HG03060 (cell line): ENCODE data around the gene SCYL2.
A peak's percentile ranks its signal among the peaks of the same experiment; 100 is the strongest.
"Not testable (repeated sequence)": the region's sequence is repeated elsewhere in the genome, so short reads cannot be mapped to it uniquely, and the experiment has no call there.

ENCODE experiments used
- ATAC-seq: cut with Tn5 transposase; IDR thresholded peaks from one replicate; pipeline ENCODE4 v1.9.1; 2021; ENCODE audit warnings: low read depth, moderate number of reproducible peaks; ENCODE audit not compliant: unreplicated experiment

The SCYL2 gene

DNA sequence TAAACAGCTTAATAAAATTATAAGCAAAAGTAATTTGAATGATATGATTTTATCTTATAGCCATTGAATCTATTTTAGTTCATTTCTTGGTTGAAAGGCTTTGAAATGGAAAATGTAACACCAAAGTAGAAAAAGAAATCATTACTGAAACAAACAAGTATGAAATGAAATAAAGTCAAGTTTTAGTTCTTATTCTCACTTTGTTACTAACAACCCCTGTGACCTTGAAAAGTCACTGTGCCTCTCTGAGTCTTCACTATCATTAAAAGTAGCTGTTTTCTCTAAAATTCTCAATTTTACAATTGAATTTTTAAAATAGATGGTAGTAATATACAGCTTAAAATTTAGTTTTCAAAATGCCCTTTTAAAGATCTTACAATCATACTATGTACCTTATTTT is 57.5 kb downstream of the SCYL2 start:
- ATAC-seq, result no peak

DNA sequence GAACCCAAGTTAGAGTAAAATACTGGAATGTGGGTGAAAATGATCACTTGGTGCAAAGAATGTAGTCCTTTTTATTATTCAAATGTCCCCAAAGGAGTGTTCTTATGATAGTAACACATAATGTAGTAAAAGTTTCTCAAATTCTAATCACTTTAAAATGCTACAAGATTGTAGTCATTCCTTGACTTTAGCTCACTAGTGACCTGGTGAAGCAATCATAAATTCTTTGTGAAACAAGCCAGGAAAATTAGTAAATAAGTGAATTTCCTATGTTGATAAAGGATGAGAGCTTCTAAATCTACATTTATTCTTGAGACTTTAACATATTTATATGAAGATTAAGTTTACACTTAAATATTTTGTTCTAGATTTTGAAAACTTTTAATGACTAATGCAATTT is 59.2 kb downstream of the SCYL2 start:
- ATAC-seq, result no peak

DNA sequence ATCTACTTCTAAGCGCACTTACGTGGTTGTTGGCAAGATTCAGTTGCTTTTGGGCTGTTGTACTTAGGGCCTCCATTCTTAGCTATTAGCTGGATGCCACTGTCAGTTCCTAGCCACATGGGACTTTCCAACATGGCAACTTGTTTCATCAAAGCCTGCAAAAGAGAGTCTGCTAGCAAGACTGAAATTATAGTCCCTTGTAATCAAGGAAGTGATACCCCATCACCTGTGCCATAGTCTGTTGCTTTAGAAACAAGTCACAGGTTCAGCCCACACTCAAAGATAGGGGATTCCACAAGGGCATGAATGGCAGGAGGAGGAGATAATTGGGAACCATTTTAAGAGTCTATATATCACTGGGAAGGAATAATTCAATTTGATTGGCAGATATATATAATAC is 62.8 kb downstream of the SCYL2 start:
- ATAC-seq, result peak; percentile 56

DNA sequence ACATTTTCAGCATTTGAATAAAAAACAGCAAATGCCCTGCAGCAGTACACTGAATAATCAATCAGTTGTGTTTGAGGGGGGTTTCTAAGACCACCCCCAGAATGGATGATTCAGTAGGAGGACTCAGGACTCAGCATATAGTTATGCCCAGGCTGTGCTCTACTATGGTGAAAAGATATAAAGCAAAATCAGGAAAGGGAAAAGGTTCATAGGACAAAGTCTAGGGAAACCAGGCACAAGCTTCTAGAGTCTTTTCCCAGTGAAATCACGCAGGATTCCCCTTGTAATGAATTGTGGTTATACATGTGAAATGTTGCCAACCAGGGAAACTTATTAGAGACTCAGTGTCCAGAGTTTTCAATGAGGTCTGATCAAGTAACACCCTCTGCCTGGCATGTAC is 64.9 kb downstream of the SCYL2 start:
- ATAC-seq, result no peak

DNA sequence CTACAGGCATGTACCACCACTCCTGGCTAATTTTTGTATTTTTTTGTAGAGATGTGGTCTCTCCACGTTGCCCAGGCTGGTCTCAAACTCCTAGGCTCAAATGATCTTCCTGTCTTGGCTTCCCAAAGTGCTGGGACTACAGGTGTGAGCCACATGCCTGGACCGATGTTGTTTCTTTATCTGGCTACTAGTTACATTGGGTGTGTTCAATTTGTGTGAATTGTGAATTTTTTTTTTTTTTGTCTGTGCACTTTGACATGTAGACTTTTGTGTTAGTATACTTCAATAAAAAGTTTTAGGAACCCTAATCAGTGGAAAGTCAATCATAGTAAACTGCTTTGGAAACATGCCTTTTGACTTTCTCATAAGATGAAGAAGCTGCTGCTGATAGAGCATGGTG is 65.9 kb downstream of the SCYL2 start:
- ATAC-seq, result no peak

DNA sequence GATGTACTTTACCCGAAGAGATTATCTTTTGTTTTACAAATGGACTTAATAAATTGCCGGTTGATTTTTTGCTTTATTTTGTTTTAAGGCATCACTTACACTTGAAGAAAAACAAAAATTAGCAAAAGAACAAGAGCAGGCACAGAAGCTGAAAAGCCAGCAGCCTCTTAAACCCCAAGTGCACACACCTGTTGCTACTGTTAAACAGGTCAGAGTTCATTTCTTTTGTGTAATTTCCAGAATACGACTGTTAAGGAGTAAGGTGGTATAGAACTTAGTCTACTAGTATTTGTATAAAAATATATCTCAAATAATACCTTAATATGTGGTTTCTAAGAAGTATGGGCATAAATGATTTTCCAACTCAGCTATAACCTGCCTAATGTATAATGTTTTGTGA is 70.3 kb downstream of the SCYL2 start:
- ATAC-seq, result no peak

DNA sequence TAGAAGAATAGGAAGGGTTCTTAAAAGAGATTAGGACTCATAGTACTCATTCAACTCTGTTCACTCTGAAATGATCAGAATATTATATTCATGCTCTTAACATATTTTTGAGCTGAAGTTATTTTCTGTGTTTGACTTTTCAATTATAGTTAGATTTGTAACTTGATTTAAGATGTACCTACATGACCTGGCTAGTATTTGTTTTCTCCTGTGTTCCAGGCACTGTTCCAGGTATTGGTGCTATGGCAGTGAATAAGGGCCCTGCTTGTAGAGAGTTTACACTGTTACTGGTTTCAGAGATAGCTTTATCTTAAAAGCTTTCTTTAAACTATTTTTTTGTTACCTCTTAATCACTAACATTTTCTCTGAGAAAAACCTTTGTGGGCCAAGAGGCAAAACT is 70.8 kb downstream of the SCYL2 start:
- ATAC-seq, result no peak

DNA sequence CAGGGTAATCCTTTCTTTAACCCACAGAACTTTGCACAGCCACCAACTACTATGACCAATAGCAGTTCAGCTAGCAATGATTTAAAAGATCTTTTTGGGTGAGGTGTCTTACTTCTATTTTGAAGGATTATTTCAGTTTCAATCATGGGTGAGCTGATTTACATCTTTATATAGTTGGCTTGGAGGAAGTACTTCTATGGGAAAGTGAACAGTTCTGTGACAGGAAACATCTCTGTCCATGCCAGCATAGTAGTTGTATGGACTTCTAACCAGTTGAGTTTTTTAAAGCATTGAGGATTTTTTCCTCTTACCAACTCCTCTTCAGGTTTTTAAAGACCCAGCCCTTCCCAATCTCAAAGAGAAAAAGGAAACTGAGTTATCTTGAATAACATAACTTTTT is 72.1 kb downstream of the SCYL2 start:
- ATAC-seq, result no peak

DNA sequence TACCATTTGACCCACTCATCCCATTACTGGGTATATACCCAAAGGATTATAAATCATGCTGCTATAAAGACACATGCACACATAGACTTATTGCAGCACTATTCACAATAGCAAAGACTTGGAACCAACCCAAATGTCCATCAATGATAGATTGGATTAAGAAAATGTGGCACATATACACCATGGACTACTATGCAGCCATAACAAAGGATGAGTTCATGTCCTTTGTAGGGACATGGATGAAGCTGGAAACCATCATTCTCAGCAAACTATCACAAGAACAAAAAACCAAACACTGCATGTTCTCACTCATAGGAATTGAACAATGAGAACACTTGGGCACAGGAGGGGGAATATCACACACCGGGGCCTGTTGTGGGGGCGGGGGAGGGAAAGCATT is 75.9 kb downstream of the SCYL2 start:
- not testable (repeated sequence) for ATAC-seq

DNA sequence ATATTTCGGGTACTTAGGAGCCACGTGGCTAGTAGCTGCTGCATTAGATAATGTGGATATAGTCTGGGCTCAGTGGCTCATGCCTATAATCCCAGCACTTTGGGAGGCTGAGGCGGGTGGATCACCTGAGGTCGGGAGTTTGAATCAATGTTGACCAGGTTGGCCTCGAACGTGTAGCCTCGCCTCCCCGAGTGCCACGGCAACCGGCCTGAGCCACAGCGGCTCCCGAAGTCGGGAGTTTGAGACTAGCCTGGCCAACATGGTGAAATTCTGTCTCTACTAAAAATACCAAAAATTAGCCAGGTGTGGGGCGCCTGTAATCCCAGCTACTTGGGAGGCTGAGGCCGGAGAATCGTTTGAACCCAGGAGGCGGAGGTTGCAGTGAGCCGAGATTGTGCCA is 77.4 kb downstream of the SCYL2 start:
- not testable (repeated sequence) for ATAC-seq

DNA sequence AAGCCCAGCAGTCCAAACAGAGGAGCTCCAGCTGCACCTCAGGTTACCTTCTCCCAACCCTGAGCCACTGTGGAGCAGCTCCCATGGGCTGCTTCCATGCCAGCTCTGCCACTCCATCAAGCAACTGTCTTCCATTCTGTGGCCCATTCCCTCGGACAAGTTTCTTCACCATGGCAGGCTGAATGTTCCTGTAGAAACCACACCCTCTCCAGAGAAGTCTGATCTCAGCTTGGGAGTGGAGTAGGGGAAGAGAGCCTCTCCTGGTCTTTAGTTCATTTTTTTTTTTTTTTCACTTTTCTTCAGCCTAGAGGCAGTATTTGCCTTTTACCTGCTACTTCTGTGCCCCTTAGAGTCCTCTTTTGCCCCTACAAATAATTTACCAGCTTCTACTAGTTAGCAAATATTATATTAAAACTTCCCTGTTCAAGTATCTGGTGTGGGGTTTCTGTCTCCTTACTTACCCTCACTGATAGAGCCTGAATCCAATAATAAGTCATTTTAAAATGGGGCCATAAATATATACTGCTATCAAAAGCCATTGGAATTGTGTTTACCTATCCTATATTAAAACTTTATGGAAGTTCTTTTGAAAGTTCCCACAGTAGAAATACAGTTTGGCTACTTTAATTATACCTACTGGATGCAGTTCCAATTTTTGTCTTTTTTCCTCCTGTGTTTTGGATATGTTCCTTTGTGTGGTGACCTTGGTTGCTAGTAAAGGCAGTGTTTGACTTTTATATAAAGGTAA is 78.2 kb downstream of the SCYL2 start:
- ATAC-seq, result no peak

DNA sequence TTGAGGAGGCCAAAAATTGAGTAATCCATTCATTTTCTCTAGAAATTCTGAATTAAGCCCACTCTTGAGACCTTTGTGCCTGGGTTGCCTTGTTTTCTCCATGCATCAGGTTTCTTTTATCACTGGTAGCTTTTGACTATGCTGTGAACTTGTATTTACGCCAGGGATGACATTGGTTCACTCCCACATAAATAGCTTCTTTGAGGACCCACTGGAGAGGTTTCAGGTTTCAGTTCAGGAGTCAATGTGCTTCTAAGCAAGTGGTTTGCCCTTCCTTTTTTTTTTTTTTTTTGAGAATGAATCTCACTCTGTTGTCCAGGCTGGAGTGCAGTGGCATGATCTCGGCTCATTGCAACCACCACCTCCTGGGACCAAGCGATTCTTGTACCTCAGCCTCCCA is 79.7 kb downstream of the SCYL2 start:
- ATAC-seq, result no peak

DNA sequence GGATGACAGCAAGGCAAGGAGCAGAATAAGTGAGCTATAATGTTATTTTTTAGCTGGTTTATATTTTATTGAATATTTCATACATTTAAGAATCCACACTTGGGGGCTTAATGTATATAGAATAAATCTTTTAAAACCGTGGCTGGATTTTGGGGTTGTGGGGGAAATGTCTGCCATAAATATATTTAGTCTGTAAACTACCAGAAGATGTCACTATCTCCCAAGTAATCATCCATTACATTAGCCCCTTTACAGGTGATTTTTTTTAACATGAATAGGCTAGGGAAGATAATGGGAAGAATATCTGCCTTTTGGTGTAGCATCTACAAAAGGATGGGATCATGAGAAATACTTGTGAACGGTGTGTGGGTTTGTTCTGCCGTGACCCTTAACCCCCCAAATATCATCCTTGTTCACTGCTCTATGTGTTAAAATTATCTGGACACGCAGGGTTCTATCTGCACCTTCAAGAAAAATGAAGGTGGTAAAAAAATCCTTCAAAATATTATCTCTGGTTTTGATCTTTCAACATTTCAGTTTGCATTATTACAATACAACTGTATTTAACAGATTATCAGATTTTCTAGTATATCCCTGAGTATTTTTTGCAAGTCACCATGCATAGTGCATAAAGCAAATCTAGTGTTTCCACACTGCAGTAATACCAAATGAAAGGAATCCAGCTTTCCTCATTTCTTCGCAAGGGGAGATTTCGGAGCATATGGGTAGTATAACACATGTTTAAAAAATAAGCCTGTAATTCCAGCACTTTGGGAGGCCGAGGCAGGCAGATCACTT is 81.9 kb downstream of the SCYL2 start:
- no peak for ATAC-seq

DNA sequence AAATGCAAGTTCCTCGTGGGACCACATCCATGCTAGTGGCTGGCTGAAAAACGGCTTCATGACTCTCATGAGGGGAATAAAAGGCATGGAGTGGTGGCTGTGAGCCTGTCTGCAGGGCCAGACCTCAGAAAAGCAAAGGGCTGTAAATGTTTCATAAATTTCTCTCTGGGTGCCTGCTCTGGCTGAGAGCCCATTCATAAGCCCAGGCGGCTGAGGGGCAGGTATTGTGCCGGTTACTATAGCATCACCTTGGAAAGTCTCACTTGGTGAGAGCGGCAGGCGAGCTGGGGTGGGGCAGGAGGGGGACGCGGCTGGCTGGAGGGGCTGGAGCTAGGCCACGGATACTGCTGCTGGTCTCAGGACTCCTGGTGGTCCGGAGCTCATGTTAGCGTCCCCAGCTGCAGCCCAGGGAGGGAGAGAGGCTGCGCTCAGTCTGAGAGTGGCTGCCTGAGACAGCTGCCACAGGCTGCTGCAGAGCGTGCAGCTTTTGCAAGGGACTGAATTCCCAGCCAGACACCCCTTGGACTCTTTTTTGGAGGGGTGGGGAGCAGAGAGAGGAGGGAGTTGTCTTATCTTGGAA is 89.8 kb downstream of the SCYL2 start, which contains the start of gene SLC17A8:
TSS of gene SLC17A8 (plus strand) at position 431 of the 580 bp plus-strand sequence. CDS start 318 bp downstream, outside the sequence.
- no peak for ATAC-seq

DNA sequence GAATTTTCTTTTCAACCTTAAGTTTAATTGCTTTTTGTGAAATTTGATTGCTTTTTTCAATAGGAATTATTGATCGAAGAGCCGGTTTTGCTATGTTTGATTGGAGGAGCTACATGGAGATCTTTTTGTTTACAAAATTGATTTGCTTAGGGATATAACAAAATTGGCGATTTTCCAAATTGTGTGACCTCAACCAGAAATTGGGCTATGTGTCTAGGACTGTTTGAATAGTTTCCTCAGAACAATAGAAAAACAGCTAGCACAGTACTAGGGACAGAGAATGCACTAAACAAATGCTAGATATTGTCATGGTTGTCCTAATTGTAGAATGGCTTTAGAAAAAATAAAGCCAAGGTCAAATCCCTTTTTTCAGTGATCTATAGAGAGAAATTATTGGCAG is 92.3 kb downstream of the SCYL2 start:
- ATAC-seq, result no peak

DNA sequence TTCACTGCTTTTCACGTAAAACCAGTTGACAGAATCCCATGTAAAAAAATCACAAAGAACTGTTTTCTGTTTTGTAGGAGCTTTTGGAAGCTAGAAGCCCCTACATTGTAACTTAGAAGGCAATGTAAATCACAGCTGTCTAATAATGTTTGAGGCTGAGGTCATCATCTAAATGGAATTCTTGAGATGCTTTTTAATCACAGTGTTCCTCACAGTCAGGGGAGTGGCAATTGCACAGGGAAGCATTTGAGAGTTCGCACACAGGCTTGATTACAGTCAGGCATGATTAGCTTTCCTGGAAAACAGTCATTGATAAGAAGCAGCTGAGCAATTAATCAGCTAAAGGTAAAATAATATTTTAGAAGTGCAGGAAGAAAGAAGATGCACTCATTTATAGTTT is 92.8 kb downstream of the SCYL2 start:
- ATAC-seq, result no peak

DNA sequence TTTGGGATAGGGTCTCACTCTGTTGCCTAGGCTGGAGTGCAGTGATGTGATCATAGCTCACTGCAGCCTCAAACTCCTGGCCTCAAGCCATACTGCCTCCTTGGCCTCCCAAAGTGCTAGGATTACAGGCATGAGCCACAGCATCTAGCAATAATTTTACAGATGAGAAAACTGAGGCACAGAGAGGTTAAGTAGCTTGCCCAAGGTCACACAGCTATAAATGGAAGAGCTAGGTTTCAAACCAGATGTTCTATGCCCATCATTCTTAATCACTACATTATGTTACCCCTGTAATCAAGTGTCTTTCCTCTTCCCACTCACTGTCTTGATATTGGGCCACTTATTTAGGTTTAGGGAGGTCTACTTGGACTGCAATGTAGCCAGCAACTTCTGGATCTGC is 93.5 kb downstream of the SCYL2 start:
- ATAC-seq, result no peak

DNA sequence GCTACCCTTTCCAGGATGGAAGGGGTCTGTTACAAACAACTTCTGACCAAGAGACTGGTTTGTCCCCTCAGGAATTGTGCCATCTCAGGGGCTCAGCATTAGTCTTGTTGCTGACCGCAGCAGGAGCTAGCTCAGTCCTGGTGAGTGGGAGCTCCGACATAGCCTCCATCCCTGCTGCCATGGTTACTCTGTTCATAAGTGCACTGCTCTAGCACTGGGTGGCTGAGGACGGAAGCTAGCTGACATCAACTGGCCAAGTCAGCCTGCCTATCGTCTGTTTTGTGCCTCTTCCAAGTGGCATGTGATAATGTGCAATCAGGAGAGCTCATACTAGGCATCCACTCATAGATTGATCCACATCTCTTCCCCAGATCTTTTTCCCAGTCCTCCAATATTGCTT is 97.3 kb downstream of the SCYL2 start:
- no peak for ATAC-seq

DNA sequence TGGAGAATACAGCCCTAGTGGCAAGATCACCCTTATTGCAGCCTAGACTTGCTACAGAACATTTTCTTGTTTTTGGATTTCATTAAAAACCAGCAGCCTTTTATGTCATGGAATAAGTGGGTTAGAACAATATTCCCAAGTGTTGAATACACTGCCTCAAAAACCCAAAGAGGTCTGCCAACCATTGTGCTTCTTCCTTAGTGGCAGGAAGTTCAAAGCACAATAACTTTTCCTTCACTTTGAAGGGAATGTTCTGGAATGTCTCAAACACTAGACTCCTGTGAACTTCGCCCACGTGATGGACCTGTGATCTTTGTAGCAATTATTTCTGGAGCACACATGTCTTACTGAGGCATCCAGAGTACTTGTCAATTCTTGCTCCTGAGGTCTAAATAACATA is 98.4 kb downstream of the SCYL2 start:
- no peak for ATAC-seq

DNA sequence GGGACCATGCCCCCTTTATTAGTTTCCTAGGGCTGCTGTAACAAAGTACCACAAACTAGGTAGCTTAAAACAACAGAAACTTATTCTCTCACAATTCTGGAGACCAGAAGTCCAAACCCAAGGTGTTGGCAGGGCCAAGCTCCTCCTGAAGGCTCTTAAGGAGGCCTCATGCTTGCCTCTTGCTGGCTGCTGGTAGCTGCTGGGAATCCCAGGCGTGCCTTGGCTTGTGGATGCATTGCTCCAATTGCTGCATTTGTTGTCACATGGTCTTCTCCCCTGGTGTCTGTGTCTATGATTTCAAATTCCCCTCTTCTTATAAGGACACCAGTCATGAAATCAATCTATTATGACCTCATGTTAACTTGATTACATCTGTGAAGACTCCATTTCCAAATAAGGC is 101.1 kb downstream of the SCYL2 start:
- ATAC-seq, result no peak

DNA sequence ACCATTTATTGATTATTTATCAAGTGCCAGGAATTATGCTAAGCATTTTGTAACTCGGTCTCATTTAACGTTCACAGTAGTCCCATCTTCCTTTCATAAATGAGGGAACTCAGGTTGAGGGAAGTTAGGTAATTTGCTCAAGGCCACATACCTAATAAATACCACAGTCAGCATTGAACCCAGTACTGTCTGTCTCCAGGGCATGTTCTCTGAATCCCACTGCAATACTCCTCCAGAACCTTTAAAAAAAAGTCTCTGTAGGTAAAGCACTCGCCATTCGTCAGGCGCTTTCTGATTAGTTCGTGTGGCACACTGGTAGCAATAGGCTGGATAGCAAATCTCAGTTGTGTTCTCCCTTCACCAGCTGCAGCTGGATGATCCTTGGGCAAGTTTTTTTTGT is 104.2 kb downstream of the SCYL2 start:
- no peak for ATAC-seq
